Stimulated activated naive CD8-positive, alpha-beta T cell treated with anti-CD3 and anti-CD28 coated beads, Interleukin-15, amount 100 ng/mL, for 72 hours (primary cell): Measurements from ENCODE around the gene L2HGDH.

ENCODE experiments used
- ATAC-seq: fragments of 150-1000 bp; cut with Tn5 transposase; 2 replicates; pipeline ENCODE4 v1.10.0; 2021; ENCODE audit warnings: mild to moderate bottlenecking, moderate library complexity
- DNase-seq, 2 donors: peaks; one replicate each; pipeline ENCODE4 v3.0.0; 2021 to 2022
- H3K27ac Mint-ChIP-seq, 2 donors: one replicate each; pipeline ENCODE4 v1.8.0; 2022; ENCODE audit warnings: mild to moderate bottlenecking in 2 of 2, mixed read lengths in 2 of 2, moderate library complexity in 2 of 2
- H3K27me3 Mint-ChIP-seq: one replicate; pipeline ENCODE4 v1.8.0; 2022; ENCODE audit warnings: mixed read lengths
- H3K4me1 Mint-ChIP-seq: one replicate; pipeline ENCODE4 v1.8.0; 2022; ENCODE audit warnings: mild to moderate bottlenecking, mixed read lengths
- H3K4me3 Mint-ChIP-seq, 2 donors: one replicate each; pipeline ENCODE4 v1.8.0; 2022; ENCODE audit warnings: mild to moderate bottlenecking in 2 of 2, mixed read lengths in 2 of 2, moderate library complexity in 1 of 2
- H3K9me3 Mint-ChIP-seq, 2 donors: one replicate each; pipeline ENCODE4 v1.8.0; 2022; ENCODE audit warnings: mixed read lengths in 2 of 2

The L2HGDH gene

DNA sequence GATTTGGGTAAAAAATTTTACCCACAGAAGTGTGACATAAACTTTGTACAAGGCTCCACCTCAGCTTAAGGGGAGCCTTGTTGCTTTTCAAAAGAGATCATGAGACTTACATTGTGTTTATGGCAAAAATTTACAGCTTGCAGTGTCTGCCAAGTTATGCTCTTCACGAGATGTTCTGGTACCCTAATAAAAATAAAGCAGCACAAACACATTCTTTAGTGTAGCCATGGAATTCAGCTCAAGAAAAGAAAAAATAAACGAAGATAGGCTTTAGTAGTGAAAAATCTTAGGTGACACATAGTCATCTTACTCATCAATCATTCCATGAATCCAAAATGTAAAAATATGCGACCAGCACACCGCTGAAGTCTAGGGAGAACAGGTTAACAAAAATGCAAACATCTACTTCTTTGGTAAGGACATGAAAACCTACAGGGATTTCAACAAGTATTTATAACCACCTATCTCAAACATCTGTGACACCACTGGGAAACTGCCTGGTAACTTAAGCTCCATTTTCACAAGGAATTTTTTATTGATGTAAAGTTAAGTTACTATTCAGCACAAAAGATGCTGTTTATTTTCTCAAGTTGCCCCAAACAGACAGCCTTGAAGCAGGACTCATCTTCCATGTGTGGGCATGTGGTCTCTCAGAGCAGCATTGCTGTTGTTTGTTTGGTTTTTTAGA is 33.0 kb upstream of the L2HGDH start:
- DNase-seq (no peak), ATAC-seq (no peak)
- H3K27ac Mint-ChIP-seq = peak overlapping the region in 1 of 2 donors; percentile 89
- peaks cover 40% of the 10 kb centered on the region for H3K4me1 Mint-ChIP-seq
- peaks cover 8% of the 10 kb centered on the region for H3K27me3 Mint-ChIP-seq
- no peak overlapping the region for H3K4me3 Mint-ChIP-seq
- H3K9me3 Mint-ChIP-seq = no peaks in the 10 kb centered on the region

- Mint-ChIP-seq H3K27ac (peak overlapping the region in 1 of 2 donors; percentile 89), H3K27me3 (peaks cover 8% of the 10 kb centered on the region), H3K4me1 (peaks cover 40% of the 10 kb centered on the region), H3K4me3 (peak overlapping the region; percentile 39 to 62), H3K9me3 (no peaks in the 10 kb centered on the region)
- ATAC-seq (peak; percentile 99), DNase-seq (peak; percentile 79 to 91)
Observed at GRCh38 chr14:50344116-50344775, 32.2 kb upstream of the L2HGDH start.

GRCh38 chr14:50343434-50343833 is 31.4 kb upstream of the L2HGDH start:
- H3K27me3 Mint-ChIP-seq = peaks cover 8% of the 10 kb centered on the region
- peaks cover 40% of the 10 kb centered on the region for H3K4me1 Mint-ChIP-seq
- DNase-seq = no peak
- no peak overlapping the region for H3K4me3 Mint-ChIP-seq
- H3K27ac Mint-ChIP-seq = no peak overlapping the region
- ATAC-seq = no peak
- H3K9me3 Mint-ChIP-seq = no peaks in the 10 kb centered on the region

- Mint-ChIP-seq H3K9me3 (no peaks in the 10 kb centered on the region), H3K27ac (no peak overlapping the region), H3K4me3 (no peak overlapping the region), H3K27me3 (peaks cover 3% of the 10 kb centered on the region), H3K4me1 (peaks cover 37% of the 10 kb centered on the region)
- peak; percentile 38 to 68 for DNase-seq
- peak; percentile 43 for ATAC-seq
Observed at GRCh38 chr14:50342221-50343078, 30.4 kb upstream of the L2HGDH start.

DNA sequence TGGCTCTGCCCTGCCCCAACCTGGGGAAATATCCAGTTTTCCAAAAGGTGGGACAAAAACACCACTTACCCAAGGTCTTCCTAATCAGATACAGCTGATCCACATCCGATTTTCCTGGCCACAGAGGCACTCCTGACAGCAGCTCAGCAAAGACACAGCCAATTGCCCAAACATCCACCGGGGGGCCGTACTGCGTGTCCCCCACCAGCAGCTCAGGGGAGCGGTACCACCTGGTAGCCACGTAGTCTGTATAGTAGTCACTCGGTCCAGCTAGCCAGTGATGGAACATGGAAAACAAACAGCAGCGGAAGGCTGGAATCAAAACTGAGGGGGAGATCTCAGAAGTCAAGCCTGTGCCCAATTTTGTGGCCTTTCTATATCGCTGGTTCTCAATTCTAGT is 28.9 kb upstream of the L2HGDH start:
- DNase-seq (no peak), ATAC-seq (no peak)
- no peaks in the 10 kb centered on the region for H3K27me3 Mint-ChIP-seq
- H3K4me1 Mint-ChIP-seq = peaks cover 45% of the 10 kb centered on the region
- no peak overlapping the region for H3K27ac Mint-ChIP-seq
- no peak overlapping the region for H3K4me3 Mint-ChIP-seq
- no peaks in the 10 kb centered on the region for H3K9me3 Mint-ChIP-seq

GRCh38 chr14:50340045-50340444 is 28.0 kb upstream of the L2HGDH start:
- Mint-ChIP-seq H3K4me1 (peaks cover 50% of the 10 kb centered on the region), H3K27ac (no peak overlapping the region), H3K27me3 (no peaks in the 10 kb centered on the region), H3K4me3 (no peak overlapping the region), H3K9me3 (no peaks in the 10 kb centered on the region)
- no peak for DNase-seq
- no peak for ATAC-seq

GRCh38 chr14:50339178-50339804 is 27.3 kb upstream of the L2HGDH start:
- H3K4me3 Mint-ChIP-seq = no peak overlapping the region
- ATAC-seq (no peak), DNase-seq (no peak)
- H3K4me1 Mint-ChIP-seq = peaks cover 42% of the 10 kb centered on the region
- H3K27me3 Mint-ChIP-seq = no peaks in the 10 kb centered on the region
- H3K9me3 Mint-ChIP-seq = no peaks in the 10 kb centered on the region
- H3K27ac Mint-ChIP-seq = no peak overlapping the region

DNA sequence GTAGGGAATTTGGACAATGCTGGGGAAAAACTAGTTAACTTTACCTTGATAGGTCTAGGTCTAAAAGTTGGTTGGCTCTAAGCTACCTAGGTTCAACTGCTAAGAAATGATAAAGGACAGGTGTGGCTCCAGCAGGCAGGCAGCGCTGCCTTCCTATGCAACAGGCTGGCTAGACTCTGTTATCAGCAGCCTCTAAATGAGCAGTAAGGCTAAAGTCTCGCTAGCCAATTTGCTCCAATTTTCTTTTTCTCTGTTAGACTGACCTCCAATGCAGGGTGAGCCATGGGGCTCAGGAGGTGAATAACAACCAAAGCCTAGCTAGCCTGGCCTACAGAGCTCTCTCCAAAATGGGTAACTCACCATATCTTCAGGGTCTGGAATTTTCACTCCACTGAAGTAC is 26.6 kb upstream of the L2HGDH start:
- Mint-ChIP-seq H3K9me3 (no peaks in the 10 kb centered on the region), H3K27ac (no peak overlapping the region), H3K27me3 (no peaks in the 10 kb centered on the region), H3K4me1 (peaks cover 35% of the 10 kb centered on the region), H3K4me3 (no peak overlapping the region)
- ATAC-seq = no peak
- no peak for DNase-seq

DNA sequence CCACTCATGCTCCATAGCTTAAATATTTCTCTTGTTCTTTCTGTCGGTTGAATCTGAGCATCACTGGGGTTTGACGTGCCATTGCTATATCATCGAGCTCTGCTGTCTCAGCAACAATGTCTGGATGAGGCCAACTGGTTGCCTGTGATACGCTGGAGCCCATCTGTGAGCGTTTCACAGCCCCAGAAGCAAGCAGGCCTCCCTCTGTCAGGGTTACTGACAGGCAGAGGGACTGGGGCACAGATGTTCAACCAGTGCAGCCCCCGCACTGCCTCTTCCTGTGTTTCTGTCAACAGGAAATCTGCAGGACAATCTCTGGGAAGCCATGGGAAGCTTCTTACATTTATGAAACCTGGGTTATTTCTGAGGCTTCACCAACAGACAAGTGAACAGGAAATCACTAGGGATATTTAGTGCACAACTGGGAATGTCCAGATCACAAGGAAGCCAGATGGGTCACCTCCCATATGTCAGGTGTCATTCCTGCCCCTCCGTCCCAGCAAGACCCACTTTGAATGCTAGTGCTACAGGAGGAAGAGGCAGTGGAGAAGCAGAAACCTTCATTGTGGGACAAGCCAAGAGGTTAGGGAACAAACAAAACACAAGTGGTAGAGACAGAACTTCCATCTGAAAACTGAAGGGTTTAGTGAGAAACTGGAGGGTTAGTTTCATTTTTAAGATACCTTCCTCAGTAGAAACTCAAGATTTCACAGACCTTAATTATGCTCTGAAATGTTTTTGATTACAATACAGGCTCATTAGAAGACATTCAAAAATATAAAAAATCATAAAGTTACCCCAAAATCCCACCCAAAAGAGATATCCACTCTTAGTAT is 24.2 kb upstream of the L2HGDH start:
- H3K27ac Mint-ChIP-seq = peak overlapping the region; percentile 42 to 70
- no peaks in the 10 kb centered on the region for H3K9me3 Mint-ChIP-seq
- DNase-seq (no peak), ATAC-seq (peak; percentile 70)
- H3K4me1 Mint-ChIP-seq = peaks cover 20% of the 10 kb centered on the region
- H3K27me3 Mint-ChIP-seq = no peaks in the 10 kb centered on the region
- peak overlapping the region; percentile 37 to 45 for H3K4me3 Mint-ChIP-seq

DNA sequence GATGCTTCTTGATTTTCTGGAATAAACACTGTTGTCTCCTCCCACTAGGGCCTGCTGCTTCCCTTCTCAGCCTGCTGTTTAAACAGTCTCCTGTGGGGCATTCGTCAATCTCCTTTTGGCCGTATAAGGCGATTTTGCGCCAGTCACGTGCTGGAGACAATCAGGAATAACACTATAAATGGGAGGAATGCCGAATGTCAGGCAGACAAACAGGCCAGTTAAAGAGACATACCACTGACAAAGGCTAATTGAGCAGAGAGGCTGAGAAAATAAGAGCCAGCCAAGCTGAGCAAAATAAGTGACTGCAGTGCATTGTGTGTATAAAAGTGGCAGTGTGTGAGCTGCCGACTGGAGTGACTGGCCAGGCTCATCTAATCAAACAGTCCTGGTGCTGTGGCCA is 23.4 kb upstream of the L2HGDH start:
- Mint-ChIP-seq H3K4me1 (peaks cover 20% of the 10 kb centered on the region), H3K9me3 (no peaks in the 10 kb centered on the region), H3K27ac (no peak overlapping the region), H3K4me3 (peak overlapping the region in 1 of 2 donors; percentile 24), H3K27me3 (no peaks in the 10 kb centered on the region)
- DNase-seq = no peak
- peak; percentile 23 for ATAC-seq

GRCh38 chr14:50334211-50334610 is 22.2 kb upstream of the L2HGDH start:
- Mint-ChIP-seq H3K27me3 (no peaks in the 10 kb centered on the region), H3K27ac (no peak overlapping the region), H3K4me1 (peaks cover 20% of the 10 kb centered on the region), H3K9me3 (no peaks in the 10 kb centered on the region), H3K4me3 (no peak overlapping the region)
- ATAC-seq (no peak), DNase-seq (no peak)

DNA sequence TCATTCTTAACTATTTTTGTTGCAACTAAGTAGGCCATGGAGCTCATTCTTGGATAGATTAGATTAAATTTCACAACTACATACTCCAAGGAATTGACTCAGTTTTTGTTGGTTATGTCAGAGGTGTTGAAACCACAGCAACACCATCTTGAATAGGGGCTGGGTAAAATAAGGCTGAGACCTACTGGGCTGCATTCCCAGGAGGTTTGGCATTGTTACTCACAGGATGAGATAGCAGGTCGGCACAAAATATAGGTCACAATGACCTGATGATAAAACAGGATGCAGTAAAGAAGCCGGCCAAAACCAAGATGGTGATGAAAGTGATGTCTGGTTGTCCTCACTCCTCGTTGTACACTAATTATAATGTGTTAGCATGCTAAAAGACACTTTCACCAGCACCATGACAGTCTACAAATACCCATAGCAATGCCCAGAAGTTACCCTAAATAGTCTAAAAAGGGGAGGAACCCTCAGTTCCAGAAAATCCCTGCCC is 21.0 kb upstream of the L2HGDH start:
- DNase-seq = no peak
- H3K4me3 Mint-ChIP-seq = no peak overlapping the region
- no peak overlapping the region for H3K27ac Mint-ChIP-seq
- H3K27me3 Mint-ChIP-seq = no peaks in the 10 kb centered on the region
- no peaks in the 10 kb centered on the region for H3K9me3 Mint-ChIP-seq
- peaks cover 20% of the 10 kb centered on the region for H3K4me1 Mint-ChIP-seq
- ATAC-seq = no peak

GRCh38 chr14:50331596-50331995 is 19.6 kb upstream of the L2HGDH start:
- Mint-ChIP-seq H3K27ac (no peak overlapping the region), H3K4me3 (no peak overlapping the region), H3K9me3 (no peaks in the 10 kb centered on the region), H3K4me1 (peaks cover 13% of the 10 kb centered on the region), H3K27me3 (no peaks in the 10 kb centered on the region)
- no peak for DNase-seq
- no peak for ATAC-seq

GRCh38 chr14:50321009-50321660 is 9.1 kb upstream of the L2HGDH start:
- H3K9me3 Mint-ChIP-seq = no peaks in the 10 kb centered on the region
- no peaks in the 10 kb centered on the region for H3K27me3 Mint-ChIP-seq
- ATAC-seq (peak; percentile 98), DNase-seq (peak; percentile 68 to 82)
- H3K27ac Mint-ChIP-seq = no peak overlapping the region
- H3K4me1 Mint-ChIP-seq = peaks cover 18% of the 10 kb centered on the region
- no peak overlapping the region for H3K4me3 Mint-ChIP-seq
